Adipose tissue (tissue), 3 donors: ENCODE results near the gene LINC00237. TPM values are rescaled to one million over a fixed set of nuclear protein-coding genes. Genes with fewer than 3 reads are reported as not detected.

Experiments used
- H3K27ac ChIP-seq: one replicate; pipeline ENCODE4 v1.5.1; 2013; ENCODE audit warnings: low read depth, low read length
- whole genome bisulfite sequencing, 3 donors: extraction: QIAGEN DNeasy Blood & Tissue Kit; methylation state at CpG; one replicate each; pipeline ENCODE4 v1.1.7; 2013; 5-methylcytosine and 5-hydroxymethylcytosine counted together
- polyA plus RNA-seq, 3 donors: library from polyadenylated mRNA; stranded (reverse); fragments of 200-250 nt; gene quantifications; one replicate each; pipeline ENCODE4 v1.2.3, GENCODE V29; 2013
- donor health status: healthy with polysubstance abuse.
- donor health status: Bipolar disorder and iron deficiency.
- donor health status: healthy.

The LINC00237 gene
- polyA plus RNA-seq, 3 donors: not detected

GRCh38 chr20:21102603-21103311 lies 3.4 kb downstream of the LINC00237 start:
- 2 to 3% (median 3%) methylated on average over 38 of the region's 38 CpGs for WGBS, 3 donors
- H3K27ac ChIP-seq: no peak overlapping the region

GRCh38 chr20:21101932-21102575 lies 4.1 kb downstream of the LINC00237 start:
- WGBS, 3 donors: 5 to 10% (median 7%) methylated on average over 35 of the region's 35 CpGs
- no peak overlapping the region for H3K27ac ChIP-seq

- H3K27ac ChIP-seq: no peak overlapping the region
- 3 to 5% (median 5%) methylated on average over 34 to 35 of the region's 35 CpGs for WGBS, 3 donors
Observed at GRCh38 chr20:21101453-21101931, 4.7 kb downstream of the LINC00237 start.

- 3 to 4% (median 3%) methylated on average over 64 of the region's 64 CpGs for WGBS, 3 donors
- no peak overlapping the region for H3K27ac ChIP-seq
Observed at GRCh38 chr20:21100578-21101452, 5.3 kb downstream of the LINC00237 start.

GRCh38 chr20:21099751-21100577 lies 6.2 kb downstream of the LINC00237 start:
- no peak overlapping the region for H3K27ac ChIP-seq
- WGBS, 3 donors: 3 to 5% (median 5%) methylated on average over 46 of the region's 46 CpGs

GRCh38 chr20:21096321-21097043 lies 9.7 kb downstream of the LINC00237 start:
- H3K27ac ChIP-seq: no peak overlapping the region
- WGBS, 3 donors: 38 to 45% (median 41%) methylated on average over 10 of the region's 10 CpGs

GRCh38 chr20:21092806-21093205 lies 13.4 kb downstream of the LINC00237 start:
- no peak overlapping the region for H3K27ac ChIP-seq
- WGBS, 3 donors: 74 to 79% (median 76%) methylated on average over 3 of the region's 3 CpGs

- H3K27ac ChIP-seq: no peak overlapping the region
- 64 to 72% (median 66%) methylated on average over 11 of the region's 11 CpGs for WGBS, 3 donors
Observed at GRCh38 chr20:21090721-21091120, 15.4 kb downstream of the LINC00237 start.

GRCh38 chr20:21090111-21090618 lies 16.0 kb downstream of the LINC00237 start:
- no peak overlapping the region for H3K27ac ChIP-seq
- 25 to 52% (median 26%) methylated on average over 14 of the region's 14 CpGs for WGBS, 3 donors

GRCh38 chr20:21089391-21089790 lies 16.8 kb downstream of the LINC00237 start:
- WGBS, 3 donors: 44 to 53% (median 51%) methylated on average over 8 of the region's 8 CpGs
- H3K27ac ChIP-seq: no peak overlapping the region

GRCh38 chr20:21087862-21088540 lies 18.2 kb downstream of the LINC00237 start:
- WGBS, 3 donors: 77 to 87% (median 82%) methylated on average over 9 of the region's 9 CpGs
- no peak overlapping the region for H3K27ac ChIP-seq

- 21 to 33% (median 31%) methylated on average over 2 of the region's 2 CpGs for WGBS, 3 donors
- no peak overlapping the region for H3K27ac ChIP-seq
Observed at GRCh38 chr20:21083825-21084325, 22.3 kb downstream of the LINC00237 start.

GRCh38 chr20:21082584-21082983 lies 23.6 kb downstream of the LINC00237 start:
- H3K27ac ChIP-seq: no peak overlapping the region
- WGBS, 3 donors: 50 to 70% (median 53%) methylated on average over 2 of the region's 2 CpGs

- 58 to 74% (median 64%) methylated on average over 4 of the region's 4 CpGs for WGBS, 3 donors
- no peak overlapping the region for H3K27ac ChIP-seq
Observed at GRCh38 chr20:21077809-21078345, 28.3 kb downstream of the LINC00237 start.

GRCh38 chr20:21076073-21076472 lies 30.1 kb downstream of the LINC00237 start:
- WGBS, 3 donors: 61 to 77% (median 71%) methylated on average over 3 of the region's 3 CpGs

GRCh38 chr20:21075471-21075870 lies 30.7 kb downstream of the LINC00237 start:
- WGBS, 3 donors: 88 to 90% (median 89%) methylated on average over 6 of the region's 6 CpGs
- no peak overlapping the region for H3K27ac ChIP-seq

More at GRCh38 chr20:21076073-21076472, 30.1 kb downstream of the LINC00237 start:
- H3K27ac ChIP-seq: no peak overlapping the region
